HEK293 (cell line): ENCODE results near the gene MPZL3.

Experiments
- CTCF ChIA-PET: fragments of 350-600 bp; formaldehyde crosslinking; extraction: SDS; loops from one replicate; lab custom pipeline; 2021; ENCODE audit warnings: antibody characterized with exemption; lab: Yijun Ruan, JAX
- POLR2A ChIA-PET: fragments of 300-600 bp; formaldehyde crosslinking; extraction: SDS; loops from one replicate; lab custom pipeline; 2020; ENCODE audit warnings: antibody characterized with exemption, inconsistent platforms; lab: Yijun Ruan, JAX
- H3K27ac ChIP-seq: fragments of 200-500 bp; sonication (Bioruptor generic); 2 replicates; pipeline ENCODE4 v1.5.1; 2014; ENCODE audit warnings: low read depth, low read length, control low read depth, inconsistent platforms; ENCODE audit errors: extremely low read depth
- H3K36me3 ChIP-seq, 2 experiments: fragments of 200-500 bp in 1 of 2; sonication (Bioruptor generic) in 1 of 2; 1 replicate in 1 of 2; 2 replicates in 1 of 2; pipeline ENCODE4 v1.5.1; 2014 to 2017; ENCODE audit warnings: inconsistent platforms in 2 of 2, low read length in 2 of 2; ENCODE audit not compliant: control insufficient read depth in 2 of 2, insufficient read depth in 1 of 2
- H3K4me1 ChIP-seq: fragments of 200-500 bp; sonication (Bioruptor generic); 2 replicates; pipeline ENCODE4 v1.5.1; 2014; ENCODE audit warnings: mild to moderate bottlenecking, low read length, inconsistent platforms; ENCODE audit not compliant: control insufficient read depth, insufficient read depth
- H3K4me3 ChIP-seq: 2 replicates; pipeline ENCODE4 v1.5.1; 2011; ENCODE audit warnings: low read depth, mild to moderate bottlenecking, control low read depth, low read length, moderate library complexity
- H3K9me3 ChIP-seq: fragments of 200-500 bp; sonication (Bioruptor generic); 2 replicates; pipeline ENCODE4 v1.5.1; 2014; ENCODE audit warnings: low read depth, low read length, inconsistent platforms; ENCODE audit not compliant: control insufficient read depth, insufficient read depth
- GLIS1 ChIP-seq: fragments of 450-650 bp; formaldehyde crosslinking; IDR thresholded peaks from 2 replicates; pipeline ENCODE4 v1.5.1; 2016; ENCODE audit warnings: missing biosample characterization, missing genetic modification characterization
- KLF9 ChIP-seq: fragments of 450-650 bp; formaldehyde crosslinking; IDR thresholded peaks from 2 replicates; pipeline ENCODE4 v1.5.1; 2016; ENCODE audit warnings: missing biosample characterization, missing genetic modification characterization, low read depth
- YY2 ChIP-seq: fragments of 450-650 bp; formaldehyde crosslinking; IDR thresholded peaks from 2 replicates; pipeline ENCODE4 v1.5.1; 2016; ENCODE audit warnings: missing biosample characterization, missing genetic modification characterization
- ZIC2 ChIP-seq: fragments of 450-650 bp; formaldehyde crosslinking; IDR thresholded peaks from 2 replicates; pipeline ENCODE4 v1.5.1; 2016; ENCODE audit warnings: missing biosample characterization, missing genetic modification characterization
- ZNF174 ChIP-seq: fragments of 450-650 bp; formaldehyde crosslinking; IDR thresholded peaks from 2 replicates; pipeline ENCODE4 v1.5.0; 2017; ENCODE audit warnings: missing biosample characterization, mild to moderate bottlenecking, missing genetic modification characterization
- ZNF214 ChIP-seq: fragments of 450-650 bp; formaldehyde crosslinking; IDR thresholded peaks from 2 replicates; pipeline ENCODE4 v1.5.1; 2017; ENCODE audit warnings: missing biosample characterization, mild to moderate bottlenecking, missing genetic modification characterization, borderline replicate concordance
- ZNF426 ChIP-seq: fragments of 450-650 bp; formaldehyde crosslinking; IDR thresholded peaks from 2 replicates; pipeline ENCODE4 v1.5.1; 2017; ENCODE audit warnings: missing biosample characterization, missing genetic modification characterization, mild to moderate bottlenecking, inconsistent platforms, moderate library complexity
- ZNF548 ChIP-seq: fragments of 450-650 bp; formaldehyde crosslinking; IDR thresholded peaks from 2 replicates; pipeline ENCODE4 v1.5.1; 2016; ENCODE audit warnings: missing biosample characterization, missing genetic modification characterization
- ZNF768 ChIP-seq: fragments of 450-650 bp; formaldehyde crosslinking; IDR thresholded peaks from 2 replicates; pipeline ENCODE4 v1.5.1; 2018; ENCODE audit warnings: missing biosample characterization, mild to moderate bottlenecking, missing genetic modification characterization
- TF ChIP-seq, protein P1 (sequence below): fragments of 450-650 bp; formaldehyde crosslinking; IDR thresholded peaks from 2 replicates; pipeline ENCODE4 v1.5.1; 2016; ENCODE audit warnings: missing biosample characterization, missing genetic modification characterization
- TF ChIP-seq, protein P2 (sequence below): fragments of 450-650 bp; formaldehyde crosslinking; IDR thresholded peaks from 2 replicates; pipeline ENCODE4 v1.5.1; 2016; ENCODE audit warnings: missing biosample characterization, missing genetic modification characterization
- TF ChIP-seq, protein P3 (sequence below): fragments of 450-650 bp; formaldehyde crosslinking; IDR thresholded peaks from 2 replicates; pipeline ENCODE4 v1.5.1; 2016; ENCODE audit warnings: missing biosample characterization, missing genetic modification characterization
- TF ChIP-seq, protein P4 (sequence below): fragments of 450-650 bp; formaldehyde crosslinking; IDR thresholded peaks from 2 replicates; pipeline ENCODE4 v1.5.1; 2016; ENCODE audit warnings: missing biosample characterization, missing genetic modification characterization, borderline replicate concordance
- TF ChIP-seq, protein P5 (sequence below): fragments of 450-650 bp; formaldehyde crosslinking; IDR thresholded peaks from 2 replicates; pipeline ENCODE4 v1.5.1; 2016; ENCODE audit warnings: missing biosample characterization, missing genetic modification characterization
- TF ChIP-seq, protein P6 (sequence below): fragments of 450-650 bp; formaldehyde crosslinking; IDR thresholded peaks from 2 replicates; pipeline ENCODE4 v1.5.1; 2016; ENCODE audit warnings: missing biosample characterization, missing genetic modification characterization
- TF ChIP-seq, protein P7 (sequence below): fragments of 450-650 bp; formaldehyde crosslinking; IDR thresholded peaks from 2 replicates; pipeline ENCODE4 v1.5.1; 2016; ENCODE audit warnings: missing biosample characterization, missing genetic modification characterization
- TF ChIP-seq, protein P8 (sequence below): fragments of 450-650 bp; formaldehyde crosslinking; IDR thresholded peaks from 2 replicates; pipeline ENCODE4 v1.5.1; 2016; ENCODE audit warnings: missing biosample characterization, missing genetic modification characterization

MPZL3 gene

DNA sequence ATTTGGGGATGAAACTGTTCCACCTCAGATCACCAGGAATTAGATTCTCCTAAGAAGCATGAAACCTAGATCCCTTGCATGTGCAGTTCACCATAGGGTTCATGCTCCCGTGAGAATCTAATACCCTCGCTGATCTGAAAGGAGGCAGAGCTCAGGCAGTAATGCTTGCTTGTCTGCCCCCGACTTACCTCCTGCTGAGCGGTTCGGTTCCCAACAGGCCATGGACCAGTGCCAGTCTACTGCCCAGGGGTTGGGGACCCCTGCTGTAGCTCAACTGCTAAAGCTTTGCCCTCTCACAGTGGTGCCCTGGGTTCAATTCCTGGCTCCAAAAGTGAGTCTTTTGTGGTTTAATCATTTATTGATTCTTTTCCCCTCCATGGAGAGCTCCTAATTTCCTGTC is 30.7 kb downstream of the MPZL3 start:
- ChIA-PET CTCF (interaction anchor here (2.5 kb wide), 1 partner anchor 23 kb away, joined by 15 read pairs; no protein-coding TSS in a partner anchor), POLR2A (no interaction called here)
- TF ChIP-seq GLIS1 (0 out of 2 replicates have a peak, but pooled peaks have one; percentile 8), YY2 (no peak), ZIC2 (tag by site-specific recombination) (peak; percentile 81)
- TF ChIP-seq, protein P1, sequence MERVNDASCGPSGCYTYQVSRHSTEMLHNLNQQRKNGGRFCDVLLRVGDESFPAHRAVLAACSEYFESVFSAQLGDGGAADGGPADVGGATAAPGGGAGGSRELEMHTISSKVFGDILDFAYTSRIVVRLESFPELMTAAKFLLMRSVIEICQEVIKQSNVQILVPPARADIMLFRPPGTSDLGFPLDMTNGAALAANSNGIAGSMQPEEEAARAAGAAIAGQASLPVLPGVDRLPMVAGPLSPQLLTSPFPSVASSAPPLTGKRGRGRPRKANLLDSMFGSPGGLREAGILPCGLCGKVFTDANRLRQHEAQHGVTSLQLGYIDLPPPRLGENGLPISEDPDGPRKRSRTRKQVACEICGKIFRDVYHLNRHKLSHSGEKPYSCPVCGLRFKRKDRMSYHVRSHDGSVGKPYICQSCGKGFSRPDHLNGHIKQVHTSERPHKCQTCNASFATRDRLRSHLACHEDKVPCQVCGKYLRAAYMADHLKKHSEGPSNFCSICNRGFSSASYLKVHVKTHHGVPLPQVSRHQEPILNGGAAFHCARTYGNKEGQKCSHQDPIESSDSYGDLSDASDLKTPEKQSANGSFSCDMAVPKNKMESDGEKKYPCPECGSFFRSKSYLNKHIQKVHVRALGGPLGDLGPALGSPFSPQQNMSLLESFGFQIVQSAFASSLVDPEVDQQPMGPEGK (tag by site-specific recombination), result no peak
- TF ChIP-seq, protein P2, sequence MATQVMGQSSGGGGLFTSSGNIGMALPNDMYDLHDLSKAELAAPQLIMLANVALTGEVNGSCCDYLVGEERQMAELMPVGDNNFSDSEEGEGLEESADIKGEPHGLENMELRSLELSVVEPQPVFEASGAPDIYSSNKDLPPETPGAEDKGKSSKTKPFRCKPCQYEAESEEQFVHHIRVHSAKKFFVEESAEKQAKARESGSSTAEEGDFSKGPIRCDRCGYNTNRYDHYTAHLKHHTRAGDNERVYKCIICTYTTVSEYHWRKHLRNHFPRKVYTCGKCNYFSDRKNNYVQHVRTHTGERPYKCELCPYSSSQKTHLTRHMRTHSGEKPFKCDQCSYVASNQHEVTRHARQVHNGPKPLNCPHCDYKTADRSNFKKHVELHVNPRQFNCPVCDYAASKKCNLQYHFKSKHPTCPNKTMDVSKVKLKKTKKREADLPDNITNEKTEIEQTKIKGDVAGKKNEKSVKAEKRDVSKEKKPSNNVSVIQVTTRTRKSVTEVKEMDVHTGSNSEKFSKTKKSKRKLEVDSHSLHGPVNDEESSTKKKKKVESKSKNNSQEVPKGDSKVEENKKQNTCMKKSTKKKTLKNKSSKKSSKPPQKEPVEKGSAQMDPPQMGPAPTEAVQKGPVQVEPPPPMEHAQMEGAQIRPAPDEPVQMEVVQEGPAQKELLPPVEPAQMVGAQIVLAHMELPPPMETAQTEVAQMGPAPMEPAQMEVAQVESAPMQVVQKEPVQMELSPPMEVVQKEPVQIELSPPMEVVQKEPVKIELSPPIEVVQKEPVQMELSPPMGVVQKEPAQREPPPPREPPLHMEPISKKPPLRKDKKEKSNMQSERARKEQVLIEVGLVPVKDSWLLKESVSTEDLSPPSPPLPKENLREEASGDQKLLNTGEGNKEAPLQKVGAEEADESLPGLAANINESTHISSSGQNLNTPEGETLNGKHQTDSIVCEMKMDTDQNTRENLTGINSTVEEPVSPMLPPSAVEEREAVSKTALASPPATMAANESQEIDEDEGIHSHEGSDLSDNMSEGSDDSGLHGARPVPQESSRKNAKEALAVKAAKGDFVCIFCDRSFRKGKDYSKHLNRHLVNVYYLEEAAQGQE (tag by site-specific recombination), result no peak
- TF ChIP-seq, protein P3, sequence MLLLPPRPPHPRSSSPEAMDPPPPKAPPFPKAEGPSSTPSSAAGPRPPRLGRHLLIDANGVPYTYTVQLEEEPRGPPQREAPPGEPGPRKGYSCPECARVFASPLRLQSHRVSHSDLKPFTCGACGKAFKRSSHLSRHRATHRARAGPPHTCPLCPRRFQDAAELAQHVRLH (tag by site-specific recombination), result no peak
- TF ChIP-seq, protein P4, sequence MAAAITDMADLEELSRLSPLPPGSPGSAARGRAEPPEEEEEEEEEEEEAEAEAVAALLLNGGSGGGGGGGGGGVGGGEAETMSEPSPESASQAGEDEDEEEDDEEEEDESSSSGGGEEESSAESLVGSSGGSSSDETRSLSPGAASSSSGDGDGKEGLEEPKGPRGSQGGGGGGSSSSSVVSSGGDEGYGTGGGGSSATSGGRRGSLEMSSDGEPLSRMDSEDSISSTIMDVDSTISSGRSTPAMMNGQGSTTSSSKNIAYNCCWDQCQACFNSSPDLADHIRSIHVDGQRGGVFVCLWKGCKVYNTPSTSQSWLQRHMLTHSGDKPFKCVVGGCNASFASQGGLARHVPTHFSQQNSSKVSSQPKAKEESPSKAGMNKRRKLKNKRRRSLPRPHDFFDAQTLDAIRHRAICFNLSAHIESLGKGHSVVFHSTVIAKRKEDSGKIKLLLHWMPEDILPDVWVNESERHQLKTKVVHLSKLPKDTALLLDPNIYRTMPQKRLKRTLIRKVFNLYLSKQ (tag by site-specific recombination), result no peak
- TF ChIP-seq, protein P5, sequence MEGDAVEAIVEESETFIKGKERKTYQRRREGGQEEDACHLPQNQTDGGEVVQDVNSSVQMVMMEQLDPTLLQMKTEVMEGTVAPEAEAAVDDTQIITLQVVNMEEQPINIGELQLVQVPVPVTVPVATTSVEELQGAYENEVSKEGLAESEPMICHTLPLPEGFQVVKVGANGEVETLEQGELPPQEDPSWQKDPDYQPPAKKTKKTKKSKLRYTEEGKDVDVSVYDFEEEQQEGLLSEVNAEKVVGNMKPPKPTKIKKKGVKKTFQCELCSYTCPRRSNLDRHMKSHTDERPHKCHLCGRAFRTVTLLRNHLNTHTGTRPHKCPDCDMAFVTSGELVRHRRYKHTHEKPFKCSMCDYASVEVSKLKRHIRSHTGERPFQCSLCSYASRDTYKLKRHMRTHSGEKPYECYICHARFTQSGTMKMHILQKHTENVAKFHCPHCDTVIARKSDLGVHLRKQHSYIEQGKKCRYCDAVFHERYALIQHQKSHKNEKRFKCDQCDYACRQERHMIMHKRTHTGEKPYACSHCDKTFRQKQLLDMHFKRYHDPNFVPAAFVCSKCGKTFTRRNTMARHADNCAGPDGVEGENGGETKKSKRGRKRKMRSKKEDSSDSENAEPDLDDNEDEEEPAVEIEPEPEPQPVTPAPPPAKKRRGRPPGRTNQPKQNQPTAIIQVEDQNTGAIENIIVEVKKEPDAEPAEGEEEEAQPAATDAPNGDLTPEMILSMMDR (tag by site-specific recombination), result no peak

DNA sequence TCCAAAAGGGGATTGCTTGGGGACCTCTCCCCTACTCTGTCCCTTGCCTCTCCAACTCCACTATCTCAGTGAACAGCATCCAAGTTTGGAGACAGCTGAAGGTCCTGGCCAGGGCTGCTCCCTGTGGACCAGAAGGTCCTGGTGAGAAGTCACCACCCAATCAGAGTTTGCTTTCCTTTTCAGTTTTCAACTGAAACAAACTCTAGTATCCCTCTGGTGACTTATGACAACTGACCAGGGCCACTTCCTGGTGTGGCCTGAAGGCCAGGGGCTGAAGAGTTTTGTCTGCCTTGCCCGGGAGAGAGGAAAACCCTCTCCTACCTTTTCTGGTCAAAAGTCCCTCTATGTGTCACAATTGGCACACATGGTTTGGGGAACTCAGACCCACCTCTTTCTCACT is 32.4 kb downstream of the MPZL3 start:
- TF ChIP-seq ZNF548 (tag by site-specific recombination) (no peak), ZNF214 (tag by site-specific recombination) (no peak), ZNF768 (no peak), ZNF174 (tag by site-specific recombination) (no peak), KLF9 (tag by site-specific recombination) (no peak), ZNF426 (tag by site-specific recombination) (no peak)
- TF ChIP-seq, protein P6, sequence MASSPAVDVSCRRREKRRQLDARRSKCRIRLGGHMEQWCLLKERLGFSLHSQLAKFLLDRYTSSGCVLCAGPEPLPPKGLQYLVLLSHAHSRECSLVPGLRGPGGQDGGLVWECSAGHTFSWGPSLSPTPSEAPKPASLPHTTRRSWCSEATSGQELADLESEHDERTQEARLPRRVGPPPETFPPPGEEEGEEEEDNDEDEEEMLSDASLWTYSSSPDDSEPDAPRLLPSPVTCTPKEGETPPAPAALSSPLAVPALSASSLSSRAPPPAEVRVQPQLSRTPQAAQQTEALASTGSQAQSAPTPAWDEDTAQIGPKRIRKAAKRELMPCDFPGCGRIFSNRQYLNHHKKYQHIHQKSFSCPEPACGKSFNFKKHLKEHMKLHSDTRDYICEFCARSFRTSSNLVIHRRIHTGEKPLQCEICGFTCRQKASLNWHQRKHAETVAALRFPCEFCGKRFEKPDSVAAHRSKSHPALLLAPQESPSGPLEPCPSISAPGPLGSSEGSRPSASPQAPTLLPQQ (tag by site-specific recombination), result no peak
- TF ChIP-seq, protein P7, sequence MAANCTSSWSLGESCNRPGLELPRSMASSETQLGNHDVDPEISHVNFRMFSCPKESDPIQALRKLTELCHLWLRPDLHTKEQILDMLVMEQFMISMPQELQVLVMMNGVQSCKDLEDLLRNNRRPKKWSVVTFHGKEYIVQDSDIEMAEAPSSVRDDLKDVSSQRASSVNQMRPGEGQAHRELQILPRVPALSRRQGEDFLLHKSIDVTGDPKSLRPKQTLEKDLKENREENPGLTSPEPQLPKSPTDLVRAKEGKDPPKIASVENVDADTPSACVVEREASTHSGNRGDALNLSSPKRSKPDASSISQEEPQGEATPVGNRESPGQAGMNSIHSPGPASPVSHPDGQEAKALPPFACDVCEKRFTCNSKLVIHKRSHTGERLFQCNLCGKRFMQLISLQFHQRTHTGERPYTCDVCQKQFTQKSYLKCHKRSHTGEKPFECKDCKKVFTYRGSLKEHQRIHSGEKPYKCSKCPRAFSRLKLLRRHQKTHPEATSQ, result no peak
- TF ChIP-seq, protein P8, sequence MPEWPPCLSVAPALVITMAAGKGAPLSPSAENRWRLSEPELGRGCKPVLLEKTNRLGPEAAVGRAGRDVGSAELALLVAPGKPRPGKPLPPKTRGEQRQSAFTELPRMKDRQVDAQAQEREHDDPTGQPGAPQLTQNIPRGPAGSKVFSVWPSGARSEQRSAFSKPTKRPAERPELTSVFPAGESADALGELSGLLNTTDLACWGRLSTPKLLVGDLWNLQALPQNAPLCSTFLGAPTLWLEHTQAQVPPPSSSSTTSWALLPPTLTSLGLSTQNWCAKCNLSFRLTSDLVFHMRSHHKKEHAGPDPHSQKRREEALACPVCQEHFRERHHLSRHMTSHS (tag by site-specific recombination), result no peak
- CTCF ChIA-PET, result interaction anchor here (0.7 kb wide), 1 partner anchor 119 kb away, joined by 3 read pairs; no protein-coding TSS in a partner anchor
- POLR2A ChIA-PET, result no interaction called here
- Histone ChIP-seq H3K9me3 (no peaks in the 10 kb centered on the region), H3K4me3 (no peak overlapping the region), H3K36me3 (no peaks in the 10 kb centered on the region), H3K4me1 (no peaks in the 10 kb centered on the region), H3K27ac (no peak overlapping the region)

More for the DNA sequence above, 30.7 kb downstream of the MPZL3 start:
- H3K4me1 ChIP-seq, result no peaks in the 10 kb centered on the region
- no peaks in the 10 kb centered on the region for H3K9me3 ChIP-seq
- H3K27ac ChIP-seq, result no peak overlapping the region
- no peaks in the 10 kb centered on the region for H3K36me3 ChIP-seq
- H3K4me3 ChIP-seq, result no peak overlapping the region
